AG09309 (cell line): ENCODE data around the gene SRPK2.

ENCODE experiments used
- DNase-seq: peaks from one replicate; pipeline ENCODE4 v3.0.0-alpha.2; 2010; ENCODE audit warnings: low read depth
- H3K4me3 ChIP-seq: 2 replicates; pipeline ENCODE4 v1.5.1; 2011; ENCODE audit warnings: mild to moderate bottlenecking, low read depth, low read length, moderate library complexity; ENCODE audit not compliant: control insufficient read depth
- CTCF ChIP-seq: IDR thresholded peaks from 2 replicates; pipeline ENCODE4 v1.5.1; 2011; ENCODE audit warnings: mild to moderate bottlenecking, low read depth, low read length, inconsistent platforms; ENCODE audit not compliant: insufficient read depth, control insufficient read depth; ENCODE audit errors: missing control alignments

Gene SRPK2

GRCh38 chr7:105185290-105186010, 203.3 kb downstream of the SRPK2 start:
- no peak overlapping the region for H3K4me3 ChIP-seq
- TF ChIP-seq CTCF = no peak
- DNase-seq = no peak

- no peak overlapping the region for H3K4me3 ChIP-seq
- no peak for DNase-seq
- TF ChIP-seq CTCF = no peak
Observed at GRCh38 chr7:105180002-105180401, 208.7 kb downstream of the SRPK2 start.

GRCh38 chr7:105178928-105179541, 209.7 kb downstream of the SRPK2 start:
- DNase-seq = no peak
- TF ChIP-seq CTCF = no peak
- no peak overlapping the region for H3K4me3 ChIP-seq

- H3K4me3 ChIP-seq = no peak overlapping the region
- DNase-seq = no peak
- TF ChIP-seq CTCF = no peak
Observed at GRCh38 chr7:105178177-105178576, 210.5 kb downstream of the SRPK2 start.

- no peak for TF ChIP-seq CTCF
- no peak overlapping the region for H3K4me3 ChIP-seq
Observed at GRCh38 chr7:105177026-105177425, 211.7 kb downstream of the SRPK2 start.

GRCh38 chr7:105173586-105173985, 215.1 kb downstream of the SRPK2 start:
- DNase-seq = no peak
- no peak overlapping the region for H3K4me3 ChIP-seq
- TF ChIP-seq CTCF = no peak

More at GRCh38 chr7:105177026-105177425, 211.7 kb downstream of the SRPK2 start:
- DNase-seq = no peak

- no peak for TF ChIP-seq CTCF
- H3K4me3 ChIP-seq = no peak overlapping the region
- no peak for DNase-seq
Observed at GRCh38 chr7:105164751-105165150, 224.0 kb downstream of the SRPK2 start.
